Small intestine (tissue), 7 donors: ENCODE data around the gene GALM. TPM values are rescaled to one million over a fixed set of nuclear protein-coding genes. Genes with fewer than 3 reads are reported as not detected.
"Not testable (repeated sequence)": the region's sequence is repeated elsewhere in the genome, so short reads cannot be mapped to it uniquely, and the experiment has no call there.

Source experiments
- DNase-seq, 2 donors: peaks; one replicate each; pipeline versions ENCODE4 v3.0.0 to v3.0.0-alpha.2; 2013
- FAIRE-seq: peaks from 2 replicates; lab custom pipeline; 2012; peaks lifted over from hg19 to GRCh38; lab: Jason Lieb, UNC
- H3K27ac ChIP-seq, 3 donors: one replicate each; pipeline ENCODE4 v1.5.1; 2013; ENCODE audit warnings: low read length in 2 of 3, mild to moderate bottlenecking in 2 of 3, control low read depth in 1 of 3, inconsistent platforms in 1 of 3, low read depth in 1 of 3, moderate library complexity in 1 of 3
- H3K27me3 ChIP-seq, 3 donors: one replicate each; pipeline ENCODE4 v1.6.1; 2013; ENCODE audit warnings: low read length in 3 of 3, inconsistent platforms in 1 of 3; ENCODE audit not compliant: control insufficient read depth in 3 of 3, insufficient read depth in 3 of 3
- H3K36me3 ChIP-seq, 3 donors: one replicate each; pipeline ENCODE4 v1.6.1; 2013; ENCODE audit warnings: low read length in 3 of 3, inconsistent platforms in 1 of 3, low read depth in 1 of 3, mild to moderate bottlenecking in 1 of 3, moderate library complexity in 1 of 3; ENCODE audit not compliant: control insufficient read depth in 3 of 3, insufficient read depth in 2 of 3
- H3K4me1 ChIP-seq, 3 donors: one replicate each; pipeline ENCODE4 v1.6.1; 2013; ENCODE audit warnings: low read length in 2 of 3, inconsistent platforms in 1 of 3, low read depth in 1 of 3, mild to moderate bottlenecking in 1 of 3, moderate library complexity in 1 of 3; ENCODE audit not compliant: control insufficient read depth in 3 of 3, insufficient read depth in 2 of 3
- H3K4me3 ChIP-seq, 3 donors: one replicate each; pipeline ENCODE4 v1.5.1; 2013; ENCODE audit warnings: low read length in 3 of 3, control low read depth in 1 of 3, inconsistent platforms in 1 of 3, low read depth in 1 of 3, mild to moderate bottlenecking in 1 of 3, moderate library complexity in 1 of 3
- H3K9me3 ChIP-seq, 2 donors: one replicate each; pipeline ENCODE4 v1.6.1; 2013; ENCODE audit warnings: low read depth in 1 of 2, low read length in 1 of 2; ENCODE audit not compliant: control insufficient read depth in 2 of 2, insufficient read depth in 1 of 2
- WGBS, 3 donors: extraction: QIAGEN DNeasy Blood & Tissue Kit; methylation state at CpG; one replicate each; pipeline ENCODE4 v1.1.7; 2013; 5-methylcytosine and 5-hydroxymethylcytosine counted together
- polyA plus RNA-seq, 4 donors: library from polyadenylated mRNA; stranded (reverse) in 3 of 4; unstranded in 1 of 4; fragments of 200-250 nt in 3 of 4; fragments of 120-200 nt in 1 of 4; gene quantifications; one replicate each; pipeline versions ENCODE4 v1.2.1 to v1.2.3, GENCODE V29; 2013
- donor health status: healthy with polysubstance abuse.
- donor health status: control.
- donor health status: control.
- donor health status: Bipolar disorder and iron deficiency.
- donor health status: healthy.

The GALM gene
- polyA plus RNA-seq, 4 donors = 48.6 to 148 (median 82.9) TPM

- WGBS, 3 donors = 27 to 30% (median 30%) methylated on average over 18 of the region's 18 CpGs
- peaks cover 15 to 17% (median 17%) of the 10 kb centered on the region in 3 donors for H3K36me3 ChIP-seq
- H3K27ac ChIP-seq = peak overlapping the region; percentile 91 to 94 (median 92)
- no peaks in the 10 kb centered on the region for H3K9me3 ChIP-seq
- peak overlapping the region; percentile 26 to 100 (median 53) for H3K4me3 ChIP-seq
- no peaks in the 10 kb centered on the region for H3K27me3 ChIP-seq
- FAIRE-seq (no peak), DNase-seq (no peak)
- peaks cover 5 to 17% (median 14%) of the 10 kb centered on the region in 3 donors for H3K4me1 ChIP-seq
These were observed 85.9 kb downstream of the GALM start for GRCh38 chr2:38751596-38752410.

GRCh38 chr2:38754049-38754448, 88.1 kb downstream of the GALM start:
- FAIRE-seq = no peak
- no peak overlapping the region for H3K27ac ChIP-seq
- peaks cover 2 to 7% (median 5%) of the 10 kb centered on the region in 3 donors for H3K4me1 ChIP-seq
- H3K9me3 ChIP-seq = no peaks in the 10 kb centered on the region
- H3K36me3 ChIP-seq = peaks cover 2 to 4% (median 4%) of the 10 kb centered on the region in 3 donors
- no peaks in the 10 kb centered on the region for H3K27me3 ChIP-seq
- no peak for DNase-seq
- H3K4me3 ChIP-seq = no peak overlapping the region

GRCh38 chr2:38754506-38754905, 88.6 kb downstream of the GALM start:
- peaks cover 2 to 6% (median 4%) of the 10 kb centered on the region in 3 donors for H3K4me1 ChIP-seq
- H3K9me3 ChIP-seq = no peaks in the 10 kb centered on the region
- 22 to 32% (median 28%) methylated on average over 3 of the region's 3 CpGs for WGBS, 3 donors
- H3K27ac ChIP-seq = no peak overlapping the region
- DNase-seq (no peak), FAIRE-seq (peak; percentile 76)
- no peaks in the 10 kb centered on the region for H3K27me3 ChIP-seq
- H3K4me3 ChIP-seq = peak overlapping the region in 1 of 3 donors; percentile 3
- peaks cover 0 to 2% (median under 1%) of the 10 kb centered on the region in 3 donors for H3K36me3 ChIP-seq

- H3K27me3 ChIP-seq, FAIRE-seq, H3K4me1 ChIP-seq, H3K4me3 ChIP-seq, H3K9me3 ChIP-seq, DNase-seq, H3K27ac ChIP-seq, H3K36me3 ChIP-seq: not testable (repeated sequence)
- WGBS, 3 donors = 95 to 96% (median 96%) methylated on average over 3 to 31 of the region's 31 CpGs
These were observed 90.0 kb downstream of the GALM start for GRCh38 chr2:38755891-38756290.

GRCh38 chr2:38763228-38763627, 97.3 kb downstream of the GALM start:
- Histone ChIP-seq H3K36me3 (no peaks in the 10 kb centered on the region), H3K9me3 (no peaks in the 10 kb centered on the region), H3K27ac (no peak overlapping the region), H3K4me1 (no peaks in the 10 kb centered on the region), H3K4me3 (no peak overlapping the region), H3K27me3 (no peaks in the 10 kb centered on the region)
- FAIRE-seq (no peak), DNase-seq (no peak)
- 64 to 88% (median 82%) methylated on average over 2 of the region's 2 CpGs for WGBS, 3 donors

GRCh38 chr2:38763728-38764127, 97.8 kb downstream of the GALM start:
- Histone ChIP-seq H3K27me3 (no peaks in the 10 kb centered on the region), H3K4me1 (no peaks in the 10 kb centered on the region), H3K4me3 (no peak overlapping the region), H3K27ac (no peak overlapping the region), H3K36me3 (no peaks in the 10 kb centered on the region), H3K9me3 (no peaks in the 10 kb centered on the region)
- FAIRE-seq (no peak), DNase-seq (no peak)
- 96 to 98% (median 97%) methylated on average over 4 of the region's 4 CpGs for WGBS, 3 donors

- Histone ChIP-seq H3K9me3 (no peaks in the 10 kb centered on the region), H3K27me3 (no peaks in the 10 kb centered on the region), H3K27ac (no peak overlapping the region), H3K4me3 (no peak overlapping the region), H3K4me1 (no peaks in the 10 kb centered on the region), H3K36me3 (no peaks in the 10 kb centered on the region)
- DNase-seq (no peak), FAIRE-seq (no peak)
- WGBS, 3 donors = 33 to 69% (median 33%) methylated on average over 4 of the region's 4 CpGs
These were observed 99.2 kb downstream of the GALM start for GRCh38 chr2:38765149-38765548.

GRCh38 chr2:38765551-38765950, 99.6 kb downstream of the GALM start:
- H3K4me1 ChIP-seq = no peaks in the 10 kb centered on the region
- 89 to 93% (median 91%) methylated on average over 5 of the region's 5 CpGs for WGBS, 3 donors
- H3K27ac ChIP-seq = no peak overlapping the region
- FAIRE-seq = no peak
- H3K4me3 ChIP-seq = no peak overlapping the region
- H3K9me3 ChIP-seq = no peaks in the 10 kb centered on the region
- H3K27me3 ChIP-seq = no peaks in the 10 kb centered on the region
- no peaks in the 10 kb centered on the region for H3K36me3 ChIP-seq
- no peak for DNase-seq
